Stomach (tissue), 4 donors: Measurements from ENCODE around the gene PDK2.

Experiments used
- POLR2A ChIP-seq, 4 donors: fragments of 450-650 bp; IDR thresholded peaks; one replicate each; pipeline ENCODE4 v1.6.1; 2016; ENCODE audit warnings: antibody characterized with exemption in 4 of 4, control low read depth in 2 of 4, mild to moderate bottlenecking in 1 of 4, moderate library complexity in 1 of 4
- TF ChIP-seq, protein P1 (sequence below), 7 experiments: fragments of 450-650 bp in 4 of 7; fragments of 200-600 bp in 3 of 7; sonication (generic) in 3 of 7; IDR thresholded peaks; one replicate each; pipeline ENCODE4 v1.5.1; 2016 to 2019; ENCODE audit warnings: antibody characterized with exemption in 7 of 7, control low read depth in 2 of 7, mild to moderate bottlenecking in 1 of 7

DNA sequence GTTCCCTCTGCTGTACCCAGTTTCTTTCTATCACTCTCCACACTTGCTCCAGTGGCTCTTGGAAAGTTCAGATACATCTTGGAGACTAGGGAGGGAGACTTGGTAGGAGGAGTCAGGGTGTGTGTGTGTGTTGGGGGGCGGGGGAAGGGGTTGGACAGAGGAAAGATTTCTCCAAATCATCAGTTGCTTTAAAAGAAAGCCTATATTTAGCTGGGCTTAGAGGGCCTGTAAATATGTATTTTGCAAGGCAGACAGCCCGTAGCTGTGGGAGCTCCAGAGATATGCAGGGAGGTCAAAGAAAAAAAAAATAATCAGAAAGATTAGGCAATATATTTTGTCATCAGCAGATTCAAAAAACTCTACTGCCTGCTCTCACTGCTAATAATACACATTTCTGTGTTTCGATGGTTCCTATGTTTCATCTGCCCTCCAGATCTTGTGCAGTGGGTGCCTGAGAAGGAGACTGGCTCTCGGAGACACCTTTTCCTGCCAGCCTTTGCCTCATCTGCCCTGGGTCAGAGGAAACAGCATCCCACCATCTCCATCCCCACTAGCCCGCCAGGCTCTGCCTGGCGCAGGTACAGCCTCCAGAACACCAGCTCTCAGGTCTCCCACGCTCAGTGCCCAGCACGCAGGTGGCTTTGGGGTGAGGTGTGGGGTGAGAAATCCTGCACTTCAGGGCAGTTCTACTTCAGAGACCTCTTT is 60.1 kb downstream of the PDK2 start:
- TF ChIP-seq, protein P1, sequence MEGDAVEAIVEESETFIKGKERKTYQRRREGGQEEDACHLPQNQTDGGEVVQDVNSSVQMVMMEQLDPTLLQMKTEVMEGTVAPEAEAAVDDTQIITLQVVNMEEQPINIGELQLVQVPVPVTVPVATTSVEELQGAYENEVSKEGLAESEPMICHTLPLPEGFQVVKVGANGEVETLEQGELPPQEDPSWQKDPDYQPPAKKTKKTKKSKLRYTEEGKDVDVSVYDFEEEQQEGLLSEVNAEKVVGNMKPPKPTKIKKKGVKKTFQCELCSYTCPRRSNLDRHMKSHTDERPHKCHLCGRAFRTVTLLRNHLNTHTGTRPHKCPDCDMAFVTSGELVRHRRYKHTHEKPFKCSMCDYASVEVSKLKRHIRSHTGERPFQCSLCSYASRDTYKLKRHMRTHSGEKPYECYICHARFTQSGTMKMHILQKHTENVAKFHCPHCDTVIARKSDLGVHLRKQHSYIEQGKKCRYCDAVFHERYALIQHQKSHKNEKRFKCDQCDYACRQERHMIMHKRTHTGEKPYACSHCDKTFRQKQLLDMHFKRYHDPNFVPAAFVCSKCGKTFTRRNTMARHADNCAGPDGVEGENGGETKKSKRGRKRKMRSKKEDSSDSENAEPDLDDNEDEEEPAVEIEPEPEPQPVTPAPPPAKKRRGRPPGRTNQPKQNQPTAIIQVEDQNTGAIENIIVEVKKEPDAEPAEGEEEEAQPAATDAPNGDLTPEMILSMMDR (IDR thresholded peaks at IDR 0.05), result no peak
- no peak for TF ChIP-seq POLR2A (IDR thresholded peaks at IDR 0.05)
